NK-92 (cell line): ENCODE data around the gene CTTN.

Source experiments
- DNase-seq: peaks from one replicate; lab custom pipeline; 2025; ENCODE audit not compliant: unreplicated experiment; lab: John Stamatoyannopoulos, UW

CTTN gene

DNA sequence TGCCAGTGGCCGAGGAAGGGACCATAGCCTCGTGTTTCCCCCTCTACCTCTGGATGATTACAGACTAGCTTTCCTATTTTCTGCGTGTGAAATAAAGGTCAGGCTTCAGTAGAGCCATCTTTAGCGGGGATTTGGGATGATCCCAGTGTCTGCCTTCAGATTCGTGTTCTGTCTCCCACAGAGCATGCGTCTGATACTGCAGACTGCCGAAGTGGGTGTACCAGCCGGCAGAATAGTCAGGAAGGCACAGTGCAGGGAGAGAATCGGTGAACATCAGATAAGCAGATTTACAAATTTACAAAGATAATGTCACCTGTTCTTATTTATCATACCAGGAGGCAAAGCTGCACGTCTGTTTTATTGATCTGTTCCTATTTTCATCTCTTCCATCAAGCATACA lies 11.1 kb downstream of the CTTN start:
- no peak for DNase-seq

DNA sequence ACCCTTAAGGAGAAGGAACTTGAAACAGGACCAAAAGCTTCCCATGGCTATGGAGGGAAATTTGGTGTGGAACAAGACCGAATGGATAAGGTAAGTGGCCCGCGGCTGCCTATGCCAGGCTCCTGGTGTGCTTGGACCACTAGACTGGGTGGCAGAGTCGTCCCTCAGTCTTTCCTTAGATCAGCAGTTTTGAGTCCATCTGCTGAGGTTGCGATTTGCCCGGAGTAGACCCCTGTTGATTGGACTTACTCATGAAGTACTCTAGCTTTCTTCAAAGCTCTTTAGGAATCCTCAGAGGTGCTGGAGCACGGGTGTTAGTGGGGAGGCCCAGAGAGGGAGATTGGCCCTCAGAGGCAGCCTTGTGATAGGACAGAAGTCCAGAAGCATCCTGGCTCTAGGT lies 11.5 kb downstream of the CTTN start:
- DNase-seq = no peak

DNA sequence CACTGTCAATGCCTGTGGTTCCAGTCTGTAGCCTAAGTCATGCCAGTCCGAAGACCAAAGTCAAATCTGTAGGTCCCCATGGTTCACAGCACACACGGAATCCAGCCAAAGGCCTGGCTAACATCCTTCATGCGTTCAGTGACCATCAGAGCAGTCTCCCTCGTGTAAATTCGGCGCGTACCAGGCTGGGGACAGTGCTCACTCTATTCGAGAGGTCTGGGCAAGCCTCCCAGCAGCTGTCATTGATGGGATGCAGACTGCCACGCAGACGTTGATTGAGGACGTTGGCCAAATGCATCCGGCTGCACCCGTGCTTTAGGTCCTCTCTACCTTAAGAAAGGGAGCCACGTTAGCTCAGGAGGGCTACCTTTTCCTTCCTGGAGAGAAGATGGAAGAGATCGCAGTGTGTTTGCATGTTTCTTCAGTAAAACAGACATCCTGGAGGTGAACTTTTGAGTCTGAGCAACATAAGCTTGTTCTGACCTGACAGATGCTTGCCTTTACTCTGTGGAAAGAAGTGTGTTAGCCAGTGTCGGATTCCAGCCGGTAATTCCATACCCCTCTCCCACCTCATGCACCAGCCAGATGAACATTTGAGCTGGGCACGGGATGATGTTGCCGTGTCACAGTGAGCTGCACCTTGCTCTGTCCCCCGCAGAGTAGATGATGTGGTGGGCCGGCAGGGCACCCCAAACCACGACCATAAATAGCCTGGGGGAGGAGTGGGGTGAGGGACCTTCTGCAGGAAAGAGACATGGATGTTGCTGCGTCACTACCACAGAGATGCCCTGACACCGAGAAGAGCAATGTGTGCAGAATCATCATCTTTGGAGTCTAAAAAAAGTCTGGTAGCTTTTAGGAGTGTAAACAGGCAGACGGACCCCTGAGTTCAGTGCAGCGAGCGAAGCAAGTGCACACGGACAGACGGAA lies 12.2 kb downstream of the CTTN start:
- DNase-seq = no peak

DNA sequence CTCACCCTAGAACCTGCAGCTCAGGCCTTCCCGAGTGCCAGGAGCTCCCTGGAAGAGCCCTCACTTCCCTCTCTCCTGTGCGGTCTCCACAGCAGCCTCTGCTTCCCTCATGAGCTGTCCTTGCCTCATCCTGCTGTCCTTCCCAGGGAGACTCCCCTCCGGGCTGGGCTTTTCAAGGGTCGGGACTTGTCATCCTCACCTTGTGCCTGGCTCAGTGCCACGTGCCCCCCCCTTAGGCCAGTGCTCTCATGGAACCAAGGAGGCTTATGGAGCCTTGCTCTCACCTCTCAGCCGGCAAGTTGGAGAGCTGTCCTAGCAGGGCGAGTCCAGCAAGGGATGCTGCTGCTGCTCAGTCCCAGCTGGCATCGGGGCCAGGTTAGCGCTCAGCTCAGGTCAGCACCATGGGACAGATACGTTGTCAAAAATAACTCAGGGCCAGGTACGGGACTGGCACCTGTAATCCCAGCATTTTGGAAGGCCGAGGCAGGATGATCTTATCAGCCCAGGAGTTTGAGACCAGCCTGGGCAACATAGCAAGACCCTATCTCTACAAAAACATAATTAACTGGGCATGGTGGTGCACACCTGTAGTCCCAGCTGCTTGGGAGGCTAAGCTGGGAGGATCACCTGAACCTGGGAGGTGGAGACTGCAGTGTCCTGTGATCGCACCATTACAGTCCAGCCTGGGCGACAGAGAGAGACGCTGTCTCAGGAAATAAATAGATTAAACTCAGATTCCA lies 13.6 kb downstream of the CTTN start:
- no peak for DNase-seq

DNA sequence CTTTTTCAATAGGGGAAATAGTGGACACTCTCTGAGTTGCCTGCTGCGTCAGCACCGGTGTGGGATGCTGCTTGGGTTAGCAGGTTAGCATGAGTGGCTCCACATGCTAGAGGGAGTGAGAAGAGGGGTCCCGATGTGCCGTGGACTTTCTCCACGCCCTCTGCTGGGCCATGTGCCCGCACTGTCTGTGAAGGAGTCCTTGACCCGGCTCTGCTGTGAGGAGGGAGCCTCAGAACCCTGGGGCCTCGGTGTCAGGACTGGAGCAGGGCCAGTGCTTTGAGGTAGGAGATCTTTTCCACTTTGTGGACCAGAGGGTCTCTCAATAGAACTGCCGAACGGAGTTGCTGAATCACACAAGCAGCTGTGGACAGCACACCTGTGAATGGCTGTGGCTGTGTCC lies 14.8 kb downstream of the CTTN start:
- DNase-seq = no peak

DNA sequence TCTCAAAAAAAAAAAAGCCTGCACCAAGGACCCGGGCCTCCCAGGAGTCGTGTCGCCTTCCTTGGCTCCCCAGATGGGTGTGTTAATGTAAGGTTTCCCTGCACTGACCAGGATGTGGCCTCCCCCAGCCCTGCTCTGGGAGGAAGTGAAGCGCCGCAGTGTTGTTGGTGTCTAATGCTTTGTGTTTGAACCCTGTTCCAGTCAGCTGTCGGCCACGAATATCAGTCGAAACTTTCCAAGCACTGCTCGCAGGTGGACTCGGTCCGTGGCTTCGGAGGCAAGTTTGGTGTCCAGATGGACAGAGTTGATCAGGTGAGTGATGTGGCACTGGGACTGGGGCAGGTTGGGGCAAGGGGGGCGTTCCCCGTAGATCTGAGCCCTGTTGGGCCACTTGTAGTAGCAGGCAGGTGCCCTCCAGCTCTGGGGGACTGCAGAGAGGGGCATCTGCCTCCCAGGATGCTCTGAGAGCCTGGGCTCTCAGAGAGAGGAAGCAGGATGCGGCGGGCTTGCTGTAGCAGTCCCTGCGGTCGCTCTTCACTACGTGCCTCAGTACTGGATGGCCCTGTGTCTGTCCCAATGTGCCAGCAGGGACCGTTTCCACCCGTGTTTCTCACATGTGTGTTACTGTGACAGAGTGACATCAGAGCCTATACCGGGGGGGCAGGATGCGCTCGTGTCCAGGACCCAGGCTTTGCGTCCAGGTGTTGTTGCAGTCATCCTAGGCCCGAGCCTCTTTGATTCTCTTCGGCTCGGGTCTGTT lies 16.2 kb downstream of the CTTN start:
- DNase-seq = no peak

DNA sequence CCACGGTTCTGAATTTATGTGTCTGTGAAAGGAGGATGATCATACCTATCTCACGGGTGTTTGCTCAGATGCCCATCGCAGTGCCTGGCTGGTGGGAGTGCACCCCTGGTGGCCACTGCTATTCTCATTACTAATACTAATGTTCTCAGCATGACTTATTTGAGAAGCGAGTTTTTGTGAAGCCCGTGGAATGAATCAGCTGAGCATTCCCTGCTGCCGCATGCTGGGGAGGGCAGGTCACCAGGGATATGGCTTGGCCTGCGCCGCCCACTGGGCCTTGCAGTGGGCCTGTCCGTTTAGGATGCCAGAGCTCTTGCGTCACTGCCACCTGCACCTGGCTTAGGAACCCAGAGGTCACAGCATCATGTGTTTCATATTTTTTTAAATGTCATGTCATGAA lies 16.9 kb downstream of the CTTN start:
- no peak for DNase-seq

DNA sequence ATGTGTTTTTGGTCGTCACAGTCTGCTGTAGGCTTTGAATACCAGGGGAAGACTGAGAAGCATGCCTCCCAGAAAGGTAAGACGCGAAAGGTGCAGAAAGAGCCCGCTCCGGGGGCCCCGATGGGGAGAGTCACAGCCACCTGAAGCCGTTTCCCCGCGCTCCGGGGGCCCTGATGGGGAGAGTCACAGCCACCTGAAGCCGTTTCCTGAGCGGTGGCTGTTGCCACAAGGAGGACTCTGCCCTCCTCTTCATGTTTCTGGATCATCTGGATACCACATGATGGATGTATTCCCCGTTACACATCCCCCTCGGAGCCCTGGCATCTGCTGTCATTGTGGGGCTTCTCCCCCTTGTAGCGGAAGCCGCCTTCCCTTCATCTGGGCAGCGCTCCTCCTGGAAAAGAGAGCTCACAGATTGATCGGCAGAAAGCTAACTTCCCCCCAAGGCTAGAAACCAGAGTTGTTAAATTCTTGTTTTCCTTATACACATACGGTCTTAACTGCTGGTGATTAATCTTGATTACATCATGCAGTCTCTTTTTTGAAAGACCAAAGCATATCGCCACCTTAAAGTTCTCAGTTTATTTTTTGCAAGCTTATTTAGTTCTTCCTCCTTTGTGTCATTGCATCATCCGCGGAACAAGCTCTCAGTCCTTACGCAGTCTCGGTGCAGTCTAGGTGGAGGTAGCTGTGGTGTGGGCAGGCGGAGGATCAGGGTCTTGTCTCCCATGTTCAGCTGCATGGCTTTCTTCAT lies 17.5 kb downstream of the CTTN start:
- no peak for DNase-seq

DNA sequence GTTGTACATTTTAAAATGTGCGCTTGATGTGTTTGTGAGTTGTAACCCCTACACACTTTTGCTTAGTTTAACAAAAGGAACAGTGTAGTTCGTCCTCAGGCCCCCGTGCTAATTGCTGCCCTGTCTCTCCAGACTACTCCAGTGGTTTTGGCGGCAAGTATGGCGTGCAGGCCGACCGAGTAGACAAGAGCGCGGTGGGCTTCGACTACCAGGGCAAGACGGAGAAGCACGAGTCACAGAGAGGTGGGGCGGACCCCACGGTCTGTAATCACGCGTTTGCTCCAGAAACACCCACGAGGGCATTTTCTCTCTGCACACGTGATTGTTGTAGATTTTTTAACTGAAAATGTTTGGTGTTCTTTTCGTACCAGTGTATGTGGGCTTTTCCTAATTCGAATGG lies 18.6 kb downstream of the CTTN start:
- no peak for DNase-seq

DNA sequence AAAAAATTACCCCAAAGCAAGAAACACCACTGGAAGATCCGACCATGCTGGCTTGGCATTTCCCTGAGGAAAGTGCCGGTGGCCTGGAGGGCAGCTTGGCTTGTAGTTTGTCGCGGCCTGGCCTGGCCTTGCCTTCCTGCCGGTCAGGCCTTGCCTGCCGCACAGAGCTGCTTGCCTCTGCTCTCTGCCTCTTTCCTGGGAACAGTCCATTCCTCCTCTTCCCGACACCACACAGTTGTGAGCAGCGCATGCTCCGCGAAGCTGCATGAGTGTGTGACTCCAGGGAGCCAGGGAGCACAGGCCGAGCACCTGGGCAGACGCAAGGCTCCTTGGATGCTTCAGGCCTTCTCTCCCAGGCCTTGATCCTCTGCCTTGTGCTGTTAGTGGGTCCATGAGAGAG lies 19.8 kb downstream of the CTTN start:
- DNase-seq = no peak

DNA sequence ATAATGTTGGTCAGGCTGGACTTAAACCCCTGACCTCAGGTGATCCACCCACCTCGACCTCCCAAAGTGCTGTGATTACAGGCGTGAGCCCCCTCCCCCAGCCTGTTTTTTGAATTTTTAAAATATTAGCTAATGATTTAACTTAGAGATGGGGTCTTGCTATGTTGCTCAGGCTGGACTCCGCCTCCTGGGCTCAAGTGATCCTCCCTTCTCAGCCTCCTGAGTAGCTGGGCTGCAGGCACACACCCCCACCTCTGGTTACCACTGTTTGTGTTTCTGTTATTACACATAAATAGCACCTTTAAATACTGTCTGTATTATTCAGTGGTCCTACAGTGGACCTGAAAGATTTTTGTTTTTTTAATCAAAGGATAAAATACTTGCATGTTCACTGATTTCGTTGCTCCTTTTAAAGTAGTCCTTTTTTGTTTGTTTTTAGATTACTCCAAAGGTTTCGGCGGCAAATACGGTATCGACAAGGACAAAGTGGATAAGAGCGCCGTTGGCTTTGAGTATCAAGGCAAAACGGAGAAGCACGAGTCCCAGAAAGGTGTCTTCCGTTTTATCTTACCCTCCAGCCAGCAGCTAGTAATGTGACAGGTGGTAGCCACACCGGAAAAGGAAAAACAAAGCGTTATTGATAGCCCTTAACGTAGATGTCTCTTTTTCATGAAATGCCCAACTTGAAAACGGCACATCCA lies 21.1 kb downstream of the CTTN start:
- no peak for DNase-seq

DNA sequence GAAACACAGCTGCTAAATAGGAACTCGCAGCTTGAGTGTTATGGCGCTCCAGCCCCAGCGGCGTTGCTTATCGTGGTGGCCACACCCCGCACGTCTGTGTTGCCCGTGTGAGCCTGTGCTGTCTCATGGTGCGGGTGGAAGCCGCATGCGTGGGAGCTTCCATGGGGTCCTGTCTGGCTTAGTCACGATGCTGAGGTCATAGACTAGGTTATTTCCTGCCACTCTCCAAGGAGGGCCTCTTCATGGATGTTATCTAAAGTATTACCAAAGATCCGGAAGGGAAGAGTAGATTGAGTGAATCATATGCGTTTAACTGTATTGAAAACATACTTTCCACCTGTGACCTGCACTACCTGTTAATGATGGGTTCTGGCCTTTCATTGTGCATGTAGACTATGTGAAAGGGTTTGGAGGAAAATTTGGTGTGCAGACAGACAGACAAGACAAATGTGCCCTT lies 21.7 kb downstream of the CTTN start:
- DNase-seq = no peak

DNA sequence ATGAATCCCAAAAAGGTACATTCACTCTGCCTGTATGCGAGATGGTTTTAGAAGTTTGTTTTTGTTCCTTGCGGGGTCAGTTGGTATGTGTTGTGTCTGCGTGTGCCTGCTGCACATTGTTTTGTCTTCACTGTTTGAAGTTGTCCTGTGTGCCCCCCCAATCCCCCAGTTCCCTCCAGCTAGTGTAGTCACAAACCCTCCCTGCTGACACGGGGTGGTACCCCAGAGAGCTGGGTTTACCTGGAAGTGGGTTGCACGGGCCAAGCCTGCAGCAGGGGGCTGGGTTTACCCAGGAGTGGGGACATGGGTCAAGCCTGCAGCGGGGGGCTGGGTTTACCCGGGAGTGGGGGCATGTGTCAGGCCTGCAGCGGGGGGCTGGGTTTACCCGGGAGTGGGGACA lies 22.2 kb downstream of the CTTN start:
- DNase-seq = no peak

DNA sequence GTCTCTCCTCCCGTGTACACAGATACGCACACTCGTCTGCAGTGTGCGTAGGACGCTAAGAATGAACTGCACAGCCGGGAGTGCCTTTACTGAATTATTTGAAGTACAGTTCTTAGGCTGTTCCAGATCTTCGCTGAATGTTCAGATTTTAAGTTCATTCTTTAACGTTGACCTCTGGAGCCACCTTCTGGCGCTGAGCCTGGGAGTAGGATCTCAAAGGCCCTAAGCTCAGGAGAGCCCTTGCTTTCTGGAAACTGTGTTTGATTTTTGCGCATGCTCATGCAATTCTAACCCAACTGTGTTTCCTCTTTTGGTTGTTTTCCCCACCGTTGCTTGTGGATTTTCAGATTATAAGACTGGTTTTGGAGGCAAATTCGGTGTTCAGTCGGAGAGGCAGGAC lies 22.8 kb downstream of the CTTN start:
- DNase-seq = no peak

DNA sequence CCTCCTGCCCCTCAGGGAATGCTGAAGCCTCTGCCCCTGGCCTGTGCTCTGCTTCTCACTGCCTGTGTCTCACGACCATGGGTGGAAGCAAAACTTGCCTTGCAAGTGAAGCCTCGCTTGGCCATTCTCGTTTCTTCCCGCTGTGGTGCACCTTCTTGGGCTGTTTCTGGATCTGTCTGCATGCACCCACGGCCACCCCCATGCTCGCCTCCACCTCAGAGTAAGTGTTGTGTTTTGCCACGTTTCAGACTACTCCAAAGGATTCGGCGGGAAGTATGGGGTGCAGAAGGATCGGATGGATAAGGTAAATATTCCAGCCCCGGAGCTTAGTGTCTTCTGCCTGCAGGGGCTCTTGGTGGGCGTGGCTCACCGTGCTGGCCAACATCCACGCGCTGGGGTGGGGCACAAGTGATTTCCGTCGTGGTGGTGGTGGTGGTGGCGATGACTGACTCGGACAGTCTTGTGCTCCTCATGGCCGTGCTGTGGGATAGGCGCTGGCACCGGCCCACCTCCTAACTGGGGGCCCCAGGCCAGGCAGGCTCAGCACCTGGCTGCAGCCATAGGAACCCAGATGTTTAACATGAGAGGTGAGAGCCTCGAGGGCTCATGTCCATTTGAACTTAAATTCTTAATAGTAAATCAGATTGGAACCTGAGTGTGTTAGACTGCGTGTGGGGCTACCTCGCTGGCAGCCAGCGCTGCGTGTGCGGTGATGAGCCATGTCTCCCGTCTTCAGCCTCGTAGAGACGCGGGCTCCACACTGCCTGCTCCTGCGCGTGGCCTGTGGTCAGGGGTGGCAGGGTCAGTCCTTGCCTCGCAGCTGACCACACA lies 24.6 kb downstream of the CTTN start:
- no peak for DNase-seq

DNA sequence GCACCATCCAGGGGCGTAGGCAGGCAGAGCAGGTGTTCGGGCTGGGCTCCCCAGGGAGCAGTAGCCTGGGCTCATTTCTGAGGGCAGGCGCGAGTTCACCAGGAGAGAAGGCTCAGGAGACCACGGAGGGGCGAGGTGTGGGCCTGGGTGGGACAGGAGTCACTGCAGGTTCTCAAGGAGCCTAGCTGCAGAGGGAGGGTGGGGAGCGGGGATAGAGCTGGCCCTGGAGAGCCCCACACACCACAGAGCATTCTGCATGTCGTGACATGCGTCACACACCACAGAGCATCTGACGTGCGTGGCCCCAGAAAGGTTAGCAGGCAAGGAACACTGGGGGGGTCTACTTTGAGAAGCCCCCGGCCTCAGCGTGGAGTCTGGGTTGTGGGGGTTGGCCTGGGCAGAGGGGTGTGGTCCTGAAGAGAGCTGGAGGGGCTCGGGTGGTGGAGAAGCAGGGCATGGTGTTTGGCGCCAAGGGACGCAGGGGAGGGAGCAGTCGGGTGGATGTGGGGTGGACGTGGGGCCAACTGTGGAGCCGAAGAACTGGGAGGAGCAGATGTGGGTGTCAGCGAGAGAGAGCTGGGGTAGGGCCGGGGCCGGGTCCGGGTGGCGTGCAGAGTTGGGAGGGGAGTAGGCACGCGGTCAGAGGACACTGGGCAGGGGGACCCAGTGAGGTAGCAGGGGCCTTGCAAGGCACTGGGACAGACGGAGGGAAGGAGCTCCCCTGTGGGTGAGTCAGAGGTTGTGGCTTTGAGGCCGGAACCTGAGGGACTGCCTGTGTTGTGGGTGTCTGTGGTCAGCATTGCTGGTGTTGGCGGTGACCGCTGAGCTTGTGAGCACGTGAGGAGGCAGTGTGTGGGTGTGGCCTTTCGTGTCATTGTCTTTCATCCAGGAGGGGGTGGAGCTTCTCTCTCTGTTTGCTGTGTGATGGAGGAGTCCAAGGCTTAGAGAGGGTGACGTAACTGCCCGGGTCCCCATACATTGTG lies 25.5 kb downstream of the CTTN start:
- DNase-seq = no peak

DNA sequence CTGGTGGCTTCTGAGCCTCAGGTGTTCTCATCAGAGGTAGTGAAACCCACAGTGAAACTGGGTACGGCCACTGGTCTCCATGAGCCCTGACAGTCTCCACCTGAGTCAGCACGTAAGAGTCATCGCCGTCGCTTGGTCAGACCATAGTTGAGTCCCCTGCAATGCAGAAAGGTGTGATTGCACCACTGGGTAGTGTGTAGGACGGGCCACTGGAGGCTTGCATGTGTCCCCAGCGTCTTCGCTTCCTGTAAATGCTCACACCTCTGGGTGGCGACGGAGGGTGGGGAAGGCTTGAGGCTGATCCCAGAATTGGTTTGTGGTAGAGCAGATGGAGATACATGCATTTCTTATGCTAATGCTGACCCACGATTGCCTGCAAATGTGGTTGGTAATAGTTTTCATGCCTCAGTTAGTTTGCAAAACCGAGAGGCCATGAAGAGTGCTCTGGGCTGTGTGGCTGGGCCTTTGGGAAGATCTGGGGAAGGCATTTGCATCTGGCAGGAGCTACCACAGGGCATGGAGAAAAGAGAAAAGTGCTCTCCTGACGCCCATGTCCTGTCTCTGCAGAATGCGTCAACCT lies 26.5 kb downstream of the CTTN start:
- no peak for DNase-seq

DNA sequence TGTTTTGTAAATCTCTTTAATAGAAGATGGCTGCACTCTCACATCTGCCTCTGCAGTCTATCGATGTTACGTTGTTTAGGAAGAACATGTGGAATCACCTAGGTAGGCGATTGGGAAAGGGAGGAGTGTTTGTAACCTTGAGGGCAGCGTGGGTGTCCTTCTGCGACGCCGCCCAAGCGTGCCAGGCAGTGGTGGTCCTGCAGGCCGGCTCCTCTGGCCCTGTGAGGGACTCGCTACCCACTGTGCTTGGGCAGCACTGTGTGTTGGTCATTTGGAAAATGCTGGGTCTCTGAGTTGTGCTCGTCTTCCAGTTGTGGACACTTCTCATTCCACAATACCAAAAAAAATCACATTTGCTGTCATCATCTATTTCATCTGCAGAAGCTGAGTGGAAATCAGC lies 29.1 kb downstream of the CTTN start:
- no peak for DNase-seq
